Measurements from ENCODE around the gene MAP3K7.
"Not testable (repeated sequence)": the region's sequence is repeated elsewhere in the genome, so short reads cannot be mapped to it uniquely, and the experiment has no call there.

GRCh38 chr6:90562341-90562740 is 24.5 kb downstream of the MAP3K7 start:
- TF ChIP-seq, protein P1, sequence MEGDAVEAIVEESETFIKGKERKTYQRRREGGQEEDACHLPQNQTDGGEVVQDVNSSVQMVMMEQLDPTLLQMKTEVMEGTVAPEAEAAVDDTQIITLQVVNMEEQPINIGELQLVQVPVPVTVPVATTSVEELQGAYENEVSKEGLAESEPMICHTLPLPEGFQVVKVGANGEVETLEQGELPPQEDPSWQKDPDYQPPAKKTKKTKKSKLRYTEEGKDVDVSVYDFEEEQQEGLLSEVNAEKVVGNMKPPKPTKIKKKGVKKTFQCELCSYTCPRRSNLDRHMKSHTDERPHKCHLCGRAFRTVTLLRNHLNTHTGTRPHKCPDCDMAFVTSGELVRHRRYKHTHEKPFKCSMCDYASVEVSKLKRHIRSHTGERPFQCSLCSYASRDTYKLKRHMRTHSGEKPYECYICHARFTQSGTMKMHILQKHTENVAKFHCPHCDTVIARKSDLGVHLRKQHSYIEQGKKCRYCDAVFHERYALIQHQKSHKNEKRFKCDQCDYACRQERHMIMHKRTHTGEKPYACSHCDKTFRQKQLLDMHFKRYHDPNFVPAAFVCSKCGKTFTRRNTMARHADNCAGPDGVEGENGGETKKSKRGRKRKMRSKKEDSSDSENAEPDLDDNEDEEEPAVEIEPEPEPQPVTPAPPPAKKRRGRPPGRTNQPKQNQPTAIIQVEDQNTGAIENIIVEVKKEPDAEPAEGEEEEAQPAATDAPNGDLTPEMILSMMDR (IDR thresholded peaks at IDR 0.05; ENCODE audit: extremely low read depth in 1 of 2, insufficient read depth in 1 of 2, low read depth in 1 of 2, low read length in 2 of 2), result not testable (repeated sequence)
- not testable (repeated sequence) for TF ChIP-seq POLR2A (IDR thresholded peaks at IDR 0.05; ENCODE audit: low read depth, low read length)

Measured in endothelial cell of umbilical vein (primary cell).